ENCODE data around the gene NRBP1. TPM values are rescaled to one million over a fixed set of nuclear protein-coding genes. Genes with fewer than 3 reads are reported as not detected.

NRBP1 gene
- total and polyA plus RNA-seq, 9 of the 15 experiments (the other 6 are each of a cell fraction or from before 2014, with no cell fraction given) = 2.9 to 84.5 (median 36.9) TPM

- no peak for TF ChIP-seq ZNF318 (IDR thresholded peaks at IDR 0.05; ENCODE audit: borderline replicate concordance in 1 of 2, low read depth in 1 of 2)
- peak; percentile 83; the same call in 1 of the 2 replicates for TF ChIP-seq KLF13 (tag; IDR thresholded peaks at IDR 0.05; ENCODE audit: borderline replicate concordance, low read depth)
- TF ChIP-seq NRF1 (conservative IDR thresholded peaks at IDR 0.05 in 1 of 2, IDR thresholded peaks at IDR 0.05 in 1 of 2) = peak; percentile 89 to 91
- no peak for TF ChIP-seq DDX20 (tag; IDR thresholded peaks at IDR 0.05; ENCODE audit: low read depth)
- no peak for TF ChIP-seq SIX5 (IDR thresholded peaks at IDR 0.05; ENCODE audit: borderline replicate concordance in 1 of 2, insufficient read depth in 1 of 2, low read depth in 1 of 2, low read length in 2 of 2)
- no peak for TF ChIP-seq MCM7 (IDR thresholded peaks at IDR 0.05)
- TF ChIP-seq GTF3C2 (IDR thresholded peaks at IDR 0.05; ENCODE audit: borderline replicate concordance, extremely low read depth, insufficient read length) = no peak
- 0 out of 2 replicates have a peak, but pooled peaks have one; percentile 5 for TF ChIP-seq MTA2 (IDR thresholded peaks at IDR 0.05; ENCODE audit: low read depth)
- no peak for TF ChIP-seq USF2 (CRISPR knock-in tag; IDR thresholded peaks at IDR 0.05)
- no peak for TF ChIP-seq ZNF347 (CRISPR knock-in tag; IDR thresholded peaks at IDR 0.05; ENCODE audit: low read depth)
- no peak for TF ChIP-seq PTBP1 (IDR thresholded peaks at IDR 0.05; ENCODE audit: low read depth, low read length)
- 0 out of 2 replicates have a peak, but pooled peaks have one; percentile 88 for TF ChIP-seq FOXK1 (CRISPR knock-in tag; IDR thresholded peaks at IDR 0.05; ENCODE audit: borderline replicate concordance)
- peak; percentile 79 for TF ChIP-seq ZNF282 (CRISPR knock-in tag; IDR thresholded peaks at IDR 0.05)
- no peak; the same call in 1 of the 2 replicates for TF ChIP-seq CC2D1A (IDR thresholded peaks at IDR 0.05)
Measured at GRCh38 chr2:27409321-27410073, 18.9 kb upstream of the NRBP1 start, which contains the start of gene PPM1G (continued).

Measured in K562 (cell line).